Amygdala (tissue), 56 donors: ENCODE measurements around the gene MAEA.
A peak's percentile ranks its signal among the peaks of the same experiment; 100 is the strongest.

ENCODE experiments used
- DNase-seq, 56 donors: peaks; one replicate each; lab custom pipeline; 2025; lab: John Stamatoyannopoulos, UW

MAEA gene

GRCh38 chr4:1297456-1298325, 8.0 kb downstream of the MAEA start:
- no peak for DNase-seq

- no peak for DNase-seq
These were observed 8.8 kb downstream of the MAEA start for GRCh38 chr4:1298461-1298860.

GRCh38 chr4:1299301-1299860, 9.7 kb downstream of the MAEA start:
- no peak for DNase-seq

- peak in 29 of 56 donors; percentile 4 to 63 (median 34) for DNase-seq
These were observed 11.1 kb downstream of the MAEA start for GRCh38 chr4:1300466-1301455.

GRCh38 chr4:1302159-1302558, 12.5 kb downstream of the MAEA start:
- DNase-seq, result no peak

DNA sequence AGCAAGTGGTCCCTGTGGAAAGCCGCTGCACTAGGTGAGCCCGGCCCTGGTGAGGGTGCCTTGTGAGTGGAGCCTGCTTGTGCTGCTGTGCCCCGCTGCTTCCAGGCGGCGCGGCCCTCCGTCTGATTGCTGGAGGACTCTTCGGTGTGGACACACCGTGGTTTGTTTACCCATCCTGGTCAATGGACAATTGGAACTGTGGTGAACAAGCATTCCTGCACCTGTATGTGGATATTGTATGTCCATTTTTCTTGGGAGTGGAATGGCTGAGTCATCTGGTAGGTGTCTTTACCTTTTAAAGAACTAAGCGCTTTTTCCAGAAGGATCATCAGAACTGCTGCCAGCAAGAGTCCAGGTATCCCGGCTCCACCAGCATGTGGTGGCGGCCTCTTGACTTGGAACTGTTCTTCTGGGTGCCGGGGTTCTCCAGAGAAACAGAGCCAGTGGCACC, 15.6 kb downstream of the MAEA start:
- DNase-seq, result no peak

DNA sequence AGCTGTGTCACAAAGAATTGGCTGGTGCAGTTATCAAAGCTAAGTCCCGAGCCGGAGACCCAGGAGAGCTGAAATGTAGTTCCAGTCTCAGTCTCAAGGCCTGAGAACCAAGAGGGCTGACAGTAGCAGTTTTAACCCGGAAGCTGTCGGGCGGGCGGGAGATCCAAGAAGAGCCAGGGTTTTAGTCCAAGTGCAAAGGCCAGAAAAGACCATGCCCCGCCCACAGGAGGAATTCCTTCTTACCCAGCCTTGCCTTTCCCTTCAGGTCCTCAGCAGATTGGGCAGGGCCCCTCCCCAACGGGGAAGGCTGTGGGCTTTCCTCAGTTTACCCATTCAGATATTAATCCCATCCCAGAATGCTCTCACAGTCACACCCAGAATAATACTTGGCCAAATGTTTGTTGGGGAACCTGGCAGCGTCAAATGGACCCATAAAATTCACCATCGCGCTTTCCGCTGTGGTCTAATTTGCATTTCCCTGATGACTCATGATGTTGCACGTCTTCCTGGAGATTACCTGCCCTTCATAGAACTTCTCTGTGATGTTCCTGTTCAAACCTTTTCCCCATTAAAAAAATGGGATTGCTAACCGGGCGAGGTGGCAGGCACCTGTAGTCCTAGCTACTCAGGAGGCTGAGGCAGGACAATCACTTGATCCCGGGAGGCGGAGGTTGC, 16.2 kb downstream of the MAEA start:
- DNase-seq, result no peak

- no peak for DNase-seq
These were observed 18.5 kb downstream of the MAEA start for GRCh38 chr4:1307951-1308735.

DNA sequence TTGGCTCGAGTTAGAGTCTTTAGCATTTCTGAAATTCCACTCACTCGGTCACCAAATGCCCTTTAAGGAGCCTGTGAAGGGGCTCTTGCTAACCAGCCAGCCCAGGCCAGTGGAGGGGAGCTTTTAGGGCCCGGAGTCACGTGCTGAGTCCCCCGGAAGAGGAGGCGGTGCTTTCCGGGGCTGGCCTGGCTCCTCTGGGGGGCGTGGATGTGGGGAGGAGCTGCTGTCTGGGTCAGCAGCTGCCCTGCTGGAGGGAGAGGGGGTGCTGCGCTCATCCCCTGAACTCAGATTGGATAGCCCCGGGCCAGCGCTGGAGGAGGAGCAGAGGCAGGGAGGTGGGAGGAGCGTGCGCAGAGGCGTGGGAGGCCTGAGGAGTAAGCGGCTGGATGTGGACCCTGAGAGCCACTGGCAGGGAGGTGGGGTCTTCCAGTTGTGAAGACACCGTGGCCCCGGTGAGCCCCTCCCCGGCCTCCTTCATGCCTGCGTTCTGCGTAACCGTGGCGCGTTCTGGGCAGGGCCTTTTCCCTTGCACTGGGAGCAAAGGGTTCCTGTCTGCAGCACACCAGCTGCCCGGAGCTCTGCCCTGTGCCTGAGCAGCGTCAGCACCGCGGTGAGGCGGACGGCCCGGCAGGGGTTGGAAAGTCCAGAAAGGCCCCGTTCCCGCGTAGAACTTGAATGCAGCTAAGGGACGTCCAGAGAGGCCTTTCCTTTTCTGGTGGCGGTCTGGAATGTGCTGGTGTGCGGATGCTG, 19.7 kb downstream of the MAEA start:
- peak in 55 of 56 donors; percentile 24 to 94 (median 82) for DNase-seq

- no peak for DNase-seq
These were observed 20.5 kb downstream of the MAEA start for GRCh38 chr4:1310031-1310795.

GRCh38 chr4:1310796-1311631, 21.3 kb downstream of the MAEA start:
- no peak for DNase-seq

DNA sequence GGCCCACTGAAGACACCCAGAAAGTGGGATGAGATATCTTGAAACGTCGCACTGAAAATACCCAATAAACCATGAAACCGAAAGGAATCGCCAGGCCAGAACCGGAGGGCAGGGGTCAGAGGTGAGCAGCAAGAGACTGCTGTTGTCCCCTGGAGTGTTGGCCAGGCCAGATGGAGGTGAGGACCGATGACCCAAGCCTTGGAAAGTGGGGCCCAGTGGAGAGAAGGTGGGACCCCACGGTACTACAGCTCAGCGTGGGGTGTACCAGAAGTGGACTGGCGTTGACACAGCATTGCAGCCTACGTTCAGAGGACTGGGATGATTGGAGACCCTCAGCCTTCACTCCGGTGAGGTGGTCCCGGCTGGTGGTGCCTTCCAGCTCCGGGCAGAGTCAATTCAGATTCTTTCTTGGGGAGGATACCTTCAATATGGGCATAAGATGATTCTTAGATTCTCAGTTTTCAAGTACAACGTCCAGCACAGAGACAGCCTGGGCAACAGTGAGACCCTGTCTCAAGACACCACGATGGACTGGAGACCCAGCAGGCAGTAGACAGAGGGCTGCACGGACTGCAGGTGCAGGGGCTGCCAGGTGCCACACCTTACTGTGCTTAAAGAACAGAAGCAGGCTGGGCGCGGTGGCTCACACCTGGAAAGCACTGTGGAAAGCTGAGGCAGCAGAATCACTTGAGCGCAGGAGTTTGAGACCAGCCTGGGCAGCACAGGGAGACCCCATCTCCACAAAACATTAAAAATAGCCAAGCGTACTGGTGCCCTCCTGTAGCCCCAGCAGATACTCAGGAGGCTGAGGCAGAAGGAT, 23.3 kb downstream of the MAEA start:
- DNase-seq, result no peak

GRCh38 chr4:1315306-1315705, 25.6 kb downstream of the MAEA start:
- no peak for DNase-seq

GRCh38 chr4:1315836-1316536, 26.3 kb downstream of the MAEA start:
- no peak for DNase-seq

- no peak for DNase-seq
These were observed 27.0 kb downstream of the MAEA start for GRCh38 chr4:1316537-1317168.
